Esophagus muscularis mucosa (tissue), 4 donors: Measurements from ENCODE around the gene FAM13A.

Experiments
- CTCF ChIP-seq, 3 experiments: fragments of 200-600 bp in 2 of 3; fragments of 450-650 bp in 1 of 3; sonication (generic) in 2 of 3; IDR thresholded peaks; one replicate each; pipeline ENCODE4 v1.5.1; 2017 to 2019; ENCODE audit warnings: antibody characterized with exemption in 3 of 3, mild to moderate bottlenecking in 2 of 3, moderate library complexity in 1 of 3
- EP300 ChIP-seq: sonication (generic); formaldehyde crosslinking; IDR thresholded peaks from one replicate; pipeline ENCODE4 v1.6.1; 2017; ENCODE audit warnings: antibody characterized with exemption
- POLR2A ChIP-seq: fragments of 450-650 bp; IDR thresholded peaks from one replicate; pipeline ENCODE4 v1.6.1; 2017; ENCODE audit warnings: antibody characterized with exemption, moderate library complexity, mild to moderate bottlenecking, low read depth
- POLR2AphosphoS5 ChIP-seq, 2 donors: sonication (generic); formaldehyde crosslinking; IDR thresholded peaks; one replicate each; pipeline ENCODE4 v1.6.1; 2017; ENCODE audit warnings: antibody characterized with exemption in 2 of 2

- TF ChIP-seq CTCF (IDR thresholded peaks at IDR 0.05) (no peak), POLR2A (no peak), POLR2AphosphoS5 (IDR thresholded peaks at IDR 0.05) (no peak), EP300 (no peak)
Observed at GRCh38 chr4:88792268-88792781, 264.7 kb downstream of the FAM13A start.
